Central memory CD8-positive, alpha-beta T cell (primary cell): Measurements from ENCODE around the gene FOSL2.

Experiments
- ATAC-seq: fragments of 150-1000 bp; cut with Tn5 transposase; replicated peaks from 2 replicates; pipeline ENCODE4 v1.10.0; 2022; ENCODE audit warnings: mild to moderate bottlenecking, moderate FRiP score, moderate number of reproducible peaks; ENCODE audit not compliant: poor library complexity, severe bottlenecking; ENCODE audit errors: extremely low read depth
- DNase-seq, 2 donors: peaks; one replicate each; pipeline ENCODE4 v3.0.0; 2021; ENCODE audit warnings: low spot score in 2 of 2
- H3K27ac Mint-ChIP-seq: one replicate; pipeline ENCODE4 v1.8.0; 2022; ENCODE audit warnings: low read depth, mild to moderate bottlenecking, moderate library complexity, mixed read lengths
- H3K27me3 Mint-ChIP-seq: one replicate; pipeline ENCODE4 v1.8.0; 2022; ENCODE audit warnings: mixed read lengths
- H3K36me3 Mint-ChIP-seq: one replicate; pipeline ENCODE4 v1.8.0; 2022; ENCODE audit warnings: mild to moderate bottlenecking, moderate library complexity, mixed read lengths; ENCODE audit not compliant: insufficient read depth
- H3K4me1 Mint-ChIP-seq: one replicate; pipeline ENCODE4 v1.8.0; 2022; ENCODE audit warnings: mixed read lengths
- H3K4me3 Mint-ChIP-seq: one replicate; pipeline ENCODE4 v1.8.0; 2022; ENCODE audit warnings: mild to moderate bottlenecking, moderate library complexity, mixed read lengths
- H3K9me3 Mint-ChIP-seq: one replicate; pipeline ENCODE4 v1.8.0; 2022; ENCODE audit warnings: mixed read lengths

Gene FOSL2

DNA sequence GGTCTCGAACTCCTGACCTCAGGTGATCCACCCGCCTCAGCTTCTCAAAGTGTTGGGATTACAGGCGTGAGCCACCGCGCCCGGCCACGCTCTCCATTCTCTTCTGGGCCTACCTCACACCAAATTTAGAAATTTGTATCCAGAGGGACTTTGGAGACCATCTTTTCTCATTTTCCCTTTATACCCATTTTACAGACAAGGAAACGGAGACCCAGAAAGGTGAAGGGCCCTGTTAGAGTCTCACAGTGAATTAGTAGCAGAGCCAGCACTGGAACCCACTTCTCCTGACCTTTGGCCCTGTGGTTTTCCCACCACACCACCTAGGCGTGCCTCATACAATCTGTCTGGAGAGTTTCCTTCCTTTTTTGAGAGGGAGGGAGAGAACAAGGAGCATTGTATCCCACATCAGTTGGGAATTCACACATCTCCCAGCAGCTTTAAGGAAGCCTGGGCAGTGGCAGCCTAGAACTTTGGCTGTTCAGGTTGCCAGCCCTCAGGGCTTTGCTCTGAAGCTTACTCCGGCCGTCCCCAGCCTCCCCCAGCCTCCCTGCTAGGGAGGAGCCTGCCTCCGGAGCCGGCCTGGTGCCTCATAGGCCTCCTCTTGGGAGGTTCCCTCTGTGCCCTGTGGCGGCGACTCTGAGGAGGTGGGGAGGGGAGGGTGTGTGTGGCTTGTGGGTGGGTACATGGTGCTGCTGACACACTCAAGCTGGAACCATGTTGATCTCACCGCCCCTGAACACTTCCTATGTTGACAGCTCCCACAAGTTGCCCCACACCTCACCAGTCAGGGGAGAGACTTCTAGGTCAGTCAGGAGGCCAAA is 13.8 kb downstream of the FOSL2 start:
- Mint-ChIP-seq H3K4me3 (peak overlapping the region; percentile 66), H3K27me3 (no peaks in the 10 kb centered on the region)

DNA sequence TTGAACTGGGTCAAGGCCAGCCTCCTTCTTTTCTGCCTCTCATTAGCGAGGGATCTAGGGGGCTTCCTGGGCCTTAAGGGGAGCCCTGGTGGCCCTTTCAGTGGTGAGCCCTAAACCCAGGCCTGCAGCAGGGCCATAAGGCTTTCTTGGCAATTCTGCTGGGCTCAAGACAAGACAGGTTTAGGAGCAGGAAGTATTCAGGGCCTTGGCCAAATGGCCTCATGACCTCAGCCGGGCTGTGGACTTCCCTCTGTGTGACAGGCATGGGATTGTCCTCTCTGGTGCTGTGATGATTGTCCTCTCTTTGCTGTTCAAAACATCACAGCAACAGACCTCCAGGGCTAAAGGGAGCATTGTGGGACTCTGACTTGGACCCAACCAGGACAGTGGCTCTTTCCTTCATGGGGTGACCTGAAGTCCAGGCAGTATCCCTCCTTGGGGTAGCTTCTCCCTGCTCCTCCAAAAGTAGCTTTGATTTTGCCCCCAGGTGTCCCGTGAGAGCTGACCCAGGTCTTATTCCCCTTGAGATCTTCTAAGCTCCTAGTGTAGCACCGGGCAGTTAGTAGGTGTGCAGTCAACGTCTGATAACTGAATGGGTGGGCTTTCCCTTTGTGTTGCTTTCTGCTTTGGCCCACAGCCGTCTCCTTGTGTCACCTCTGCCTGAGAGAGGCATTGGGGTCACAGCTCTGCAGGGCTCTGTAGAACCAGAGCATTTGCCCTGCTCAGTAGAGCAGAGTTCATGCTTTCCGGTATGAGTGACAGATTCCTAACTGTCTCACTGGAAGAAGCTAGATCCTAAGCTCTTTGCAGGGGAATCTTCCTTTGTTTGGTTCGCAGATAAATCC is 14.7 kb downstream of the FOSL2 start:
- Mint-ChIP-seq H3K4me3 (peak overlapping the region; percentile 66), H3K4me1 (peaks cover 70% of the 10 kb centered on the region), H3K9me3 (no peaks in the 10 kb centered on the region), H3K36me3 (peaks cover 63% of the 10 kb centered on the region), H3K27me3 (no peaks in the 10 kb centered on the region), H3K27ac (peak overlapping the region; percentile 97)
- DNase-seq (no peak), ATAC-seq (no peak)

More for the DNA sequence above, 13.8 kb downstream of the FOSL2 start:
- peak; percentile 68 for ATAC-seq
- Mint-ChIP-seq H3K36me3 (peaks cover 56% of the 10 kb centered on the region), H3K4me1 (peaks cover 76% of the 10 kb centered on the region), H3K27ac (peak overlapping the region; percentile 97), H3K9me3 (no peaks in the 10 kb centered on the region)
- DNase-seq: peak; percentile 60 to 81

DNA sequence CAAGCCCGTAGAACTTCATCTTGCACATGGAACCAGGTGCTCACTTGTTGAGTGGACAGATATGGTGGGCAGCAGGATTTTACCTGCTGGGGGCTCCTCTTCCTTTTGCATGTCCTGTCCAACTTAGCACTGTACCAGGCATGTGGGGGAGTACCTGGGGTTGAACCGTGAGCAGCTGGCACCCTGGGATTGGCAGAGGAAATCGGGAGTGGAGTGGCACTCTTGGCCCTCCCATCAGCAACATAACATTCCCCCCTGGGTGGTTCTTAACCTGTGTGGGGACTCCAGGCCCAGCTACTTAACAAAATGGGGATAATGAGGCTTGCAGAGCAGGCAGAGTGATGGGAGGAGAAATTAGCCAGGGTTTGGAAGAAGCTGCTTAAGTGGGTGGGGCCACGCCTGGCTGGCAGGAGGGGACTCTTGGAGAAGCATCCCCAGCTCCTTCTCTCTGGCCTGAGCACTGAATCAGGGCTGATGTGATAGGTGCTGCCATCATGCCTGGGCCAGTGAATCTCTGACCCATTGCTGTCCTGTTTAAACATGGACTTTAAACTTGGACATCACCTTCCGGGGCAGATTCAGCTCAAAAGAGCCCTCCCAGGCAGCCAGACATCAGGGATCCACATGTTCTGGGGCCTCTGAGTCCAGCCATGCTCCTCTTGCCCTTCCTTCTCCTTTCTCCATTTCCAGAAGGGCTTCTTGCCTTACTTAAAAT is 15.5 kb downstream of the FOSL2 start:
- no peak for DNase-seq
- H3K36me3 Mint-ChIP-seq: peaks cover 70% of the 10 kb centered on the region
- no peaks in the 10 kb centered on the region for H3K9me3 Mint-ChIP-seq
- no peak for ATAC-seq
- peak overlapping the region; percentile 97 for H3K27ac Mint-ChIP-seq
- peak overlapping the region; percentile 66 for H3K4me3 Mint-ChIP-seq
- no peaks in the 10 kb centered on the region for H3K27me3 Mint-ChIP-seq
- H3K4me1 Mint-ChIP-seq: peaks cover 71% of the 10 kb centered on the region

DNA sequence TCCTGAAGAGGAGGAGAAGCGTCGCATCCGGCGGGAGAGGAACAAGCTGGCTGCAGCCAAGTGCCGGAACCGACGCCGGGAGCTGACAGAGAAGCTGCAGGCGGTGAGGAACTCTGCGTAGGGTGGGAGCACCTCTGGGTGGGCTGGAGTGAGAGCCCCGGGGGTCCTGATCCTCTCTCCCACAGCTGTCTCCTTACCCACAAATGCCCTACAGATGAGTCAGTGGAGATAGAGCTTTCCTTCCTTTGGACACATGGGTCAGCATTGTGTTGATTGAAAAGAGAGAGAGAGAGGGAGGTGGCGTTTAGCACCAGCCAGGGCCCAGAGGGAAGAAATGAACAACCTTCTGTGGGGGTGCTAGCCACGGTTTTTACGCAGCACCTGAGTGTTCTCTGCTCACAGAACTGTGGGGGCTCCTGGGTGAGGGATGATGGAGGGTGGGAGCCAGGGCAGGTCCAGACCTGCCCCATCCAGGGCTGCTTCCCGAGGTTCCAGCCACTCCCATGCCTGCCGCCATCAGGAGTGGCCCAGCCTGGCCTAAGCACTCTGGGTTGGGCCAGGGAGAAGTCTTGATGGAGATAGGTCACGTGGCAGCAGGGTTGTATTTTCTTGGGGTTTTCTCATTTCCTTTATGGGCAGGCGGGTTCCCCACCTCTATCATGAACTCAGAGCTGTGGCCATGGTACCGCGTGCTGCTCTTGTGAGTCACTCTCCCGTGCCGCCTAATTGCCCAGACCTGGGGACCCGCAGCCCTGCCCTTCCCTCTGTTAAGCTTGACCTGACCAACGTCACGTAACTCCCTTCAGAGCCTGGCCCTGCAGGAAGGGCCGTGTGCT is 16.3 kb downstream of the FOSL2 start:
- Mint-ChIP-seq H3K4me3 (peak overlapping the region; percentile 66), H3K9me3 (no peaks in the 10 kb centered on the region), H3K27ac (peak overlapping the region; percentile 97), H3K27me3 (no peaks in the 10 kb centered on the region), H3K4me1 (peaks cover 69% of the 10 kb centered on the region), H3K36me3 (peaks cover 73% of the 10 kb centered on the region)
- DNase-seq (peak; percentile 52 to 75), ATAC-seq (peak; percentile 69)

DNA sequence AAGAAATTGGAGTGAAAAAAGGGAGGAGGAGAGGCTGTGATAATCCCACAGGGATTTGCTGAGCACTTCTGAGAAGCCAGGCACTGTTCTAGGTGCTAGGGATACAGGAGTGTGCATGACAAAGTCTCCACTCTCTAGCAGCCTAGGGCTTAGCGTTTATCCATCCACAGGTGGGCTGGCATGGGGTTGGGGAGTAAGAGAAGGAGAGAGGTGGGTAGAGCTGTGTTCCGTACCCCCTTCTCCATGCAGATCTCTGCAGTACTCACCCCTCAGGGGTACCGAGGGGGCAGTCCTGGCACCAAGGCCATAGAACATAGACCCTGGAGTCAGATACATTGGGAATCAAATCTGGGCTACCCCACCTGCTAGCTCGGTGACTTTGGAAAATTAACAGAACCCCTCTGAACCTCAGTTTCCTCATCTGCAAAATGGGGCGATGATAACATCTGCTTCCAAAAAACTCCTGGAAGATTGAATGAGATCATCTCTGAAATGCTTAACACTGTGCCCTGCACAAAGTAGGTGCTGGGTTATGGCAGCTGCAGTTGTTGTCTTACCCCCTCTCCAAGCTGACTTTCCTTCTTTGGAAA is 18.6 kb downstream of the FOSL2 start:
- Mint-ChIP-seq H3K4me1 (peaks cover 65% of the 10 kb centered on the region), H3K27ac (peak overlapping the region; percentile 97), H3K9me3 (no peaks in the 10 kb centered on the region), H3K4me3 (peak overlapping the region; percentile 66), H3K36me3 (peaks cover 76% of the 10 kb centered on the region), H3K27me3 (no peaks in the 10 kb centered on the region)
- DNase-seq: no peak
- ATAC-seq: no peak

DNA sequence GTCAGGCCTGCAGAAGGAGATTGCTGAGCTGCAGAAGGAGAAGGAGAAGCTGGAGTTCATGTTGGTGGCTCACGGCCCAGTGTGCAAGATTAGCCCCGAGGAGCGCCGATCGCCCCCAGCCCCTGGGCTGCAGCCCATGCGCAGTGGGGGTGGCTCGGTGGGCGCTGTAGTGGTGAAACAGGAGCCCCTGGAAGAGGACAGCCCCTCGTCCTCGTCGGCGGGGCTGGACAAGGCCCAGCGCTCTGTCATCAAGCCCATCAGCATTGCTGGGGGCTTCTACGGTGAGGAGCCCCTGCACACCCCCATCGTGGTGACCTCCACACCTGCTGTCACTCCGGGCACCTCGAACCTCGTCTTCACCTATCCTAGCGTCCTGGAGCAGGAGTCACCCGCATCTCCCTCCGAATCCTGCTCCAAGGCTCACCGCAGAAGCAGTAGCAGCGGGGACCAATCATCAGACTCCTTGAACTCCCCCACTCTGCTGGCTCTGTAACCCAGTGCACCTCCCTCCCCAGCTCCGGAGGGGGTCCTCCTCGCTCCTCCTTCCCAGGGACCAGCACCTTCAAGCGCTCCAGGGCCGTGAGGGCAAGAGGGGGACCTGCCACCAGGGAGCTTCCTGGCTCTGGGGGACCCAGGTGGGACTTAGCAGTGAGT is 19.4 kb downstream of the FOSL2 start:
- H3K4me1 Mint-ChIP-seq: peaks cover 57% of the 10 kb centered on the region

DNA sequence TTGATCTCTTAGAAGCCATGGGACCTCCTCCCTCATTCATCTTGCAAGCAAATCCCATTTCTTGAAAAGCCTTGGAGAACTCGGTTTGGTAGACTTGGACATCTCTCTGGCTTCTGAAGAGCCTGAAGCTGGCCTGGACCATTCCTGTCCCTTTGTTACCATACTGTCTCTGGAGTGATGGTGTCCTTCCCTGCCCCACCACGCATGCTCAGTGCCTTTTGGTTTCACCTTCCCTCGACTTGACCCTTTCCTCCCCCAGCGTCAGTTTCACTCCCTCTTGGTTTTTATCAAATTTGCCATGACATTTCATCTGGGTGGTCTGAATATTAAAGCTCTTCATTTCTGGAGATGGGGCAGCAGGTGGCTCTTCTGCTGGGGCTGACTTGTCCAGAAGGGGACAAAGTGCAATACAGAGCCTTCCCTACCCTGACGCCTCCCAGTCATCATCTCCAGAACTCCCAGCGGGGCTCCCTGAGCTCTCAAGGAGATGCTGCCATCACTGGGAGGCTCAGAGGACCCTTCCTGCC is 20.0 kb downstream of the FOSL2 start:
- Mint-ChIP-seq H3K36me3 (peaks cover 62% of the 10 kb centered on the region), H3K27me3 (no peaks in the 10 kb centered on the region), H3K4me3 (peak overlapping the region; percentile 13), H3K9me3 (no peaks in the 10 kb centered on the region), H3K27ac (peak overlapping the region; percentile 87), H3K4me1 (peaks cover 57% of the 10 kb centered on the region)
- DNase-seq (no peak), ATAC-seq (no peak)

More for the DNA sequence above, 19.4 kb downstream of the FOSL2 start:
- peak overlapping the region; percentile 13 for H3K4me3 Mint-ChIP-seq
- no peaks in the 10 kb centered on the region for H3K27me3 Mint-ChIP-seq
- H3K27ac Mint-ChIP-seq: peak overlapping the region; percentile 87
- DNase-seq (no peak), ATAC-seq (no peak)
- no peaks in the 10 kb centered on the region for H3K9me3 Mint-ChIP-seq
- H3K36me3 Mint-ChIP-seq: peaks cover 68% of the 10 kb centered on the region

DNA sequence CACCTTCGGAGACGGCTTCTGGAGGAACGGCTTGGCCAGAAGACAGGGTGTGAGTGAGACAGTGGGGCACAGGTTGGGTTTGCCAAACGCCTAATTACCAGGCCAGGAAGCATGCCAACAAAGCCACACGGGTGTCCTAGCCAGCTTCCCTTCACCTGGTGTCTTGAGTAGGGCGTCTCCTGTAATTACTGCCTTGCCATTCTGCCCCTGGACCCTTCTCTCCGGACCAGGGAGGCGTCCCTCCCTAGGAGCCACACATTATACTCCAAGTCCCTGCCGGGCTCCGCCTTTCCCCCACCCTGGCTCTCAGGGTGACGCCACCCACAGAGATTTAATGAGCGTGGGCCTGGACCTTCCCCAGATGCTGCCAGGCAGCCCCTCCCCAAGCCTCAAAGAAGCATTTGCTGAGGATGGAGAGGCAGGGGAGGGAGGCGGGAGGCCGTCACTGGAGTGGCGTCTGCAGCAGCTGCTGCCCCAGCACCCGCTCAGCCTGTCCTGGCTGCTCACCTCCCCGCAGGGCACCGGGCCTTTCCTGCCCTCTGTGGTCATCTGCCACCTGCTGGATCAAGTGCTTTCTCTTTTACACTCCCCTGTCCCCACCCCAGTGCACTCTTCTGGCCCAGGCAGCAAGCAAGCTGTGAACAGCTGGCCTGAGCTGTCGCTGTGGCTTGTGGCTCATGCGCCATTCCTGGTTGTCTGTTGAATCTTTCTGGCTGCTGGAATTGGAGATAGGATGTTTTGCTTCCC is 20.7 kb downstream of the FOSL2 start:
- Mint-ChIP-seq H3K9me3 (no peaks in the 10 kb centered on the region), H3K27ac (peak overlapping the region; percentile 87), H3K4me3 (peak overlapping the region; percentile 37), H3K4me1 (peaks cover 52% of the 10 kb centered on the region), H3K27me3 (no peaks in the 10 kb centered on the region), H3K36me3 (peaks cover 61% of the 10 kb centered on the region)
- ATAC-seq (no peak), DNase-seq (no peak)

DNA sequence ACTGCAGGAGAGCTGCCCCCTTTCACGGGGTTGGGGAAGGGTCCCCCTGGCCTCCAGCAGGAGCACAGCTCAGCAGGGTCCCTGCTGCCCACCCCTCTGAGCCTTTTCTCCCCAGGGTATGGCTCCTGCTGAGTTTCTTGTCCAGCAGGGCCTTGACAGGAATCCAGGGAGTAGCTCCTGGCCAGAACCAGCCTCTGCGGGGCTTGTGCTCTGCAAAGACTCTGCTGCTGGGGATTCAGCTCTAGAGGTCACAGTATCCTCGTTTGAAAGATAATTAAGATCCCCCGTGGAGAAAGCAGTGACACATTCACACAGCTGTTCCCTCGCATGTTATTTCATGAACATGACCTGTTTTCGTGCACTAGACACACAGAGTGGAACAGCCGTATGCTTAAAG is 21.2 kb downstream of the FOSL2 start:
- DNase-seq (no peak), ATAC-seq (no peak)
- no peaks in the 10 kb centered on the region for H3K27me3 Mint-ChIP-seq
- H3K4me1 Mint-ChIP-seq: peaks cover 46% of the 10 kb centered on the region
- H3K36me3 Mint-ChIP-seq: peaks cover 58% of the 10 kb centered on the region
- H3K4me3 Mint-ChIP-seq: peak overlapping the region; percentile 37
- H3K9me3 Mint-ChIP-seq: no peaks in the 10 kb centered on the region
- H3K27ac Mint-ChIP-seq: peak overlapping the region; percentile 87

DNA sequence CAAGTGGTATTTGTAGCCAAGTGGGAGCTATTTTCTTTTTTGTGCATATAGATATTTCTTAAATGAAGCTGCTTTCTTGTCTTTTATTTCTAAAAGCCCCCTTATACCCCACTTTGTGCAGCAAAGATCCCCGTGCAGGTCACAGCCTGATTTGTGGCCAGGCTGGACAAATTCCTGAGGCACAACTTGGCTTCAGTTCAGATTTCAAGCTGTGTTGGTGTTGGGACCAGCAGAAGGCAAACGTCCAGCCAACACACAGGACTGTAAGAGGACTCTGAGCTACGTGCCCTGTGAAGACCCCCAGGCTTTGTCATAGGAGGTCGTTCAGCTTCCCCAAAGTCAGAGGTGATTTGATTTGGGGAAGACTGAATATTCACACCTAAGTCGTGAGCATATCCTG is 21.9 kb downstream of the FOSL2 start:
- ATAC-seq (no peak), DNase-seq (no peak)
- H3K27ac Mint-ChIP-seq: peak overlapping the region; percentile 87
- H3K4me3 Mint-ChIP-seq: no peak overlapping the region
- no peaks in the 10 kb centered on the region for H3K9me3 Mint-ChIP-seq
- peaks cover 52% of the 10 kb centered on the region for H3K36me3 Mint-ChIP-seq
- no peaks in the 10 kb centered on the region for H3K27me3 Mint-ChIP-seq
- H3K4me1 Mint-ChIP-seq: peaks cover 40% of the 10 kb centered on the region
